Endodermal cell (in vitro differentiated cells): ENCODE results near the gene FARSA. TPM values are rescaled to one million over a fixed set of nuclear protein-coding genes. Genes with fewer than 3 reads are reported as not detected.
"Not testable (repeated sequence)": the region's sequence is repeated elsewhere in the genome, so short reads cannot be mapped to it uniquely, and the experiment has no call there.

Experiments used
- DNase-seq: peaks from one replicate; pipeline ENCODE4 v3.0.0-alpha.2; 2017
- H3K27ac ChIP-seq: 2 replicates; pipeline ENCODE4 v1.5.1; 2013; ENCODE audit warnings: mild to moderate bottlenecking, low read depth, low read length, moderate library complexity
- H3K27me3 ChIP-seq: 2 replicates; pipeline ENCODE4 v1.6.1; 2013; ENCODE audit warnings: mild to moderate bottlenecking, low read length, moderate library complexity; ENCODE audit not compliant: insufficient read depth, control insufficient read depth, poor library complexity, severe bottlenecking
- H3K36me3 ChIP-seq: 2 replicates; pipeline ENCODE4 v1.7.0; 2013; ENCODE audit warnings: mild to moderate bottlenecking, low read length, moderate library complexity; ENCODE audit not compliant: control insufficient read depth, insufficient read depth
- H3K4me1 ChIP-seq: one replicate; pipeline ENCODE4 v1.7.0; 2013; ENCODE audit warnings: low read length; ENCODE audit not compliant: control insufficient read depth, insufficient read depth
- H3K4me3 ChIP-seq: 2 replicates; pipeline ENCODE4 v1.5.1; 2013; ENCODE audit warnings: mild to moderate bottlenecking, low read length, moderate library complexity
- H3K9ac ChIP-seq: 2 replicates; pipeline ENCODE4 v1.6.1; 2013; ENCODE audit warnings: mild to moderate bottlenecking, low read length, moderate library complexity; ENCODE audit not compliant: poor library complexity, severe bottlenecking; ENCODE audit errors: extremely low read depth
- H3K9me3 ChIP-seq: 2 replicates; pipeline ENCODE4 v1.6.1; 2013; ENCODE audit warnings: mild to moderate bottlenecking, low read length, moderate library complexity; ENCODE audit not compliant: control insufficient read depth
- H3K27ac Mint-ChIP-seq: 2 replicates; pipeline ENCODE4 v1.8.0; 2020; ENCODE audit warnings: mixed read lengths
- H3K27me3 Mint-ChIP-seq: 2 replicates; pipeline ENCODE4 v1.8.0; 2021; ENCODE audit warnings: mild to moderate bottlenecking, mixed read lengths; ENCODE audit not compliant: insufficient read depth
- H3K36me3 Mint-ChIP-seq: 2 replicates; pipeline ENCODE4 v1.8.0; 2020; ENCODE audit warnings: low read depth, mixed read lengths
- H3K4me1 Mint-ChIP-seq: 2 replicates; pipeline ENCODE4 v1.8.0; 2020; ENCODE audit warnings: mixed read lengths
- H3K4me3 Mint-ChIP-seq: 2 replicates; pipeline ENCODE4 v1.8.0; 2020; ENCODE audit warnings: mild to moderate bottlenecking, moderate library complexity, mixed read lengths
- H3K9me3 Mint-ChIP-seq: 2 replicates; pipeline ENCODE4 v1.8.0; 2020; ENCODE audit warnings: mild to moderate bottlenecking, mixed read lengths
- WGBS, 2 experiments: methylation state at CpG; one replicate each; pipeline versions ENCODE4 v1.1.5 to v1.1.7; 2013; ENCODE audit warnings: missing lambda C conversion rate in 2 of 2, mixed read lengths in 1 of 2; ENCODE audit not compliant: insufficient coverage in 1 of 2, insufficient read length in 1 of 2; 5-methylcytosine and 5-hydroxymethylcytosine counted together
- total RNA-seq, 2 donors: library from RNA; stranded (reverse); fragmentation: NEBNext Ultra II Directional in 1 of 2; extraction: Animal tissue kit (Norgen Biotek cat#: 25700) in 1 of 2; gene quantifications; 2 replicates in 1 of 2; 3 replicates in 1 of 2; pipeline ENCODE4 v1.2.1, GENCODE V29; 2021
- TF ChIP-seq, protein P1 (sequence below): fragments of 200-600 bp; sonication (generic); conservative IDR thresholded peaks from 2 replicates; pipeline ENCODE4 v1.5.0; 2021; ENCODE audit warnings: antibody characterized with exemption, mild to moderate bottlenecking

FARSA gene
- total RNA-seq, 2 donors from 2014 or later: 65.1 to 70.8 TPM

DNA sequence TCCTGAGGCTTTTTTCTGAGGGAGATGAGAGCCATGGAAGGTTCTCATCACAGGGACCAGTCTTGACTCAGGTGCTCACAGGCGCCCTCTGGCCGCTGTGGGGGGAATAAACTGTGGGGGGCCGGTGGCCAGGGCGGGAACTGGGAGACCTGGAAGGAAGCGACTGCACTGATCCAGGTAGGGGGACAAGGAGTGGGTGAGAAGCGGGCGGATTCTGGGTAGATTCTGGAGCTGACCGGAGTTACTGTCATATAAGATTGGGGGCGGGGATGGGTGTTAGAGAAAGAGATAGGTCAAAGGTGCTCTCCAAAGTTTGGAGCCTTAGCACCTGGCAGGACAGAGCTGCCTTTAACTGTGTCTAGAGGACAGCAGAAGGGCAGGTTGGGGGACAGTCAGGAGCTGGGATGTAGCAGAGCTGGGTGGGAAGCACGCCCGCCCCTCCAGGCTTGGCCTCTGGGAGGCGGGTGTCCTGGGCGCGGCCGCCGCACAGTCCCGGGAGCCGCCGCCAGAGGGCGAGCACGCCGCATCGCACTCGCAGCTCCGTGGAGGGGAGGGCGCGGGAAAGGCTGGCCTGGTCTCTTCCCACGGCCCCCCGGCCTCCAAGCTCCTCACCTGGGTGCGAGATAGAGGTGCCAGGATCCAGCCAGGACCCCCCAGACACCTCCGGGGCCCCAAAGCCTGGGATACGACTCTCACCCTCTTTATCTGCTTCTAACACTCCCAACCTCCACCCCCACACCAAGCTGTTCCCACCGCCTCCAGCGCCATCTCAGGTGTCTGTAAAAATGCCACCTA lies 31.7 kb upstream of the FARSA start:
- Mint-ChIP-seq H3K9me3 (peaks cover 2% of the 10 kb centered on the region), H3K4me3 (peak overlapping the region; percentile 56), H3K4me1 (peaks cover 4% of the 10 kb centered on the region), H3K27me3 (peaks cover 6% of the 10 kb centered on the region), H3K27ac (peak overlapping the region; percentile 87), H3K36me3 (no peaks in the 10 kb centered on the region)
- Histone ChIP-seq H3K4me1 (no peaks in the 10 kb centered on the region), H3K27me3 (no peaks in the 10 kb centered on the region), H3K4me3 (peak overlapping the region; percentile 75), H3K9ac (peak overlapping the region; percentile 59), H3K36me3 (no peaks in the 10 kb centered on the region), H3K27ac (peak overlapping the region; percentile 49), H3K9me3 (no peaks in the 10 kb centered on the region)
- WGBS, 2 experiments: 5% methylated on average over 14 to 34 of the region's 34 CpGs
- DNase-seq: peak; percentile 97
- TF ChIP-seq, protein P1, sequence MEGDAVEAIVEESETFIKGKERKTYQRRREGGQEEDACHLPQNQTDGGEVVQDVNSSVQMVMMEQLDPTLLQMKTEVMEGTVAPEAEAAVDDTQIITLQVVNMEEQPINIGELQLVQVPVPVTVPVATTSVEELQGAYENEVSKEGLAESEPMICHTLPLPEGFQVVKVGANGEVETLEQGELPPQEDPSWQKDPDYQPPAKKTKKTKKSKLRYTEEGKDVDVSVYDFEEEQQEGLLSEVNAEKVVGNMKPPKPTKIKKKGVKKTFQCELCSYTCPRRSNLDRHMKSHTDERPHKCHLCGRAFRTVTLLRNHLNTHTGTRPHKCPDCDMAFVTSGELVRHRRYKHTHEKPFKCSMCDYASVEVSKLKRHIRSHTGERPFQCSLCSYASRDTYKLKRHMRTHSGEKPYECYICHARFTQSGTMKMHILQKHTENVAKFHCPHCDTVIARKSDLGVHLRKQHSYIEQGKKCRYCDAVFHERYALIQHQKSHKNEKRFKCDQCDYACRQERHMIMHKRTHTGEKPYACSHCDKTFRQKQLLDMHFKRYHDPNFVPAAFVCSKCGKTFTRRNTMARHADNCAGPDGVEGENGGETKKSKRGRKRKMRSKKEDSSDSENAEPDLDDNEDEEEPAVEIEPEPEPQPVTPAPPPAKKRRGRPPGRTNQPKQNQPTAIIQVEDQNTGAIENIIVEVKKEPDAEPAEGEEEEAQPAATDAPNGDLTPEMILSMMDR: peak; percentile 92

DNA sequence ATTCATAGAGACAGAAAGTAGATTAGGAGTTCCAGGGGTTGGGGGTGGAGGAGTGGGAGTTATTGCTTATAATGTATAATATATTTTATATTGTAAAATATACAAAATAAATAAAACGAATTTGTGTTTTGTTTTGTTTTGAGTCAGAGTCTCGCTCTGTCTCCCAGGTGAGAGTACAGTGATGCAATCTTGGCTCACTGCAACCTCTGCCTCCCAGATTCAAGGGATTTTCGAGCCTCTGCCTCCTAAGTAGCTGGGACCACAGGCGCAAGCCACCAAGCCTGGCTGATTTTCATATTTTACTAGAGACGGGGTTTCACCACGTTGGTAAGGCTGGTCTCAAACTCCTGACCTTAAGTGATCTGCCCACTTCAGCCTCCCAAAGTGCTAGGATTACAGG lies 26.0 kb upstream of the FARSA start:
- Mint-ChIP-seq H3K9me3 (peaks cover 2% of the 10 kb centered on the region), H3K27me3 (peaks cover 6% of the 10 kb centered on the region), H3K27ac (no peak overlapping the region), H3K4me3 (no peak overlapping the region), H3K36me3 (peaks cover 11% of the 10 kb centered on the region), H3K4me1 (peaks cover 10% of the 10 kb centered on the region)
- peaks cover 8% of the 10 kb centered on the region for H3K36me3 ChIP-seq
- TF ChIP-seq, protein P1: no peak
- no peak overlapping the region for H3K4me3 ChIP-seq
- no peaks in the 10 kb centered on the region for H3K4me1 ChIP-seq
- no peaks in the 10 kb centered on the region for H3K9me3 ChIP-seq
- no peaks in the 10 kb centered on the region for H3K27me3 ChIP-seq
- 78 to 81% methylated on average over 5 to 6 of the region's 6 CpGs for WGBS, 2 experiments
- H3K9ac ChIP-seq: no peak overlapping the region
- H3K27ac ChIP-seq: no peak overlapping the region
- DNase-seq: no peak

DNA sequence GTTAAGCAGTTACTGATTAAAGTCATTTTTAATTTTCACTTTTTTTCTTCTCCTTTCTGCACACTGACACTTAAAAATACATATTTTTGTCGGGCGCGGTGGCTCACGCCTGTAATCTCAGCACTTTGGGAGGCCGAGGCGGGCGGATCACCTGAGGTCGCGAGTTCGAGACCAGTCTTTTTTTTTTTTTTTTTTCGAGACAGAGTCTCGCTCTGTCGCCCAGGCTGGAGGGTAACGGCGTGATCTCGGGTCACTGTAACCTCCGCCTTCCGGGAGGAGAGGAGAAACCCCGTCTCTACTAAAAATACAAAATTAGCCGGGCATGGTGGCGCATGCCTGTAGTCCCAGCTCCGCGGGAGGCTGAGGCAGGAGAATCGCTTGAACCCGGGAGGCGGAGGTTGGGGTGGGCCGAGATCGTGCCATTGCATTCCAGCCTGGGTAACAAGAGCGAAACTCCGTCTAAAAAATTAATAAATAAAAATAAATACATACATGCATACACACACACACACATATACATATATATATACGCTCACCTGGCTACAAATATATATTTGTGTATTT lies 24.0 kb upstream of the FARSA start:
- not testable (repeated sequence) for H3K9me3 ChIP-seq, H3K9me3 Mint-ChIP-seq, H3K27me3 Mint-ChIP-seq, H3K4me1 ChIP-seq, H3K27me3 ChIP-seq, DNase-seq
- Histone ChIP-seq H3K36me3 (peaks cover 18% of the 10 kb centered on the region), H3K27ac (peak overlapping the region; percentile 77), H3K9ac (peak overlapping the region; percentile 82), H3K4me3 (peak overlapping the region; percentile 95)
- Mint-ChIP-seq H3K27ac (peak overlapping the region; percentile 89), H3K36me3 (peaks cover 22% of the 10 kb centered on the region), H3K4me1 (peaks cover 13% of the 10 kb centered on the region), H3K4me3 (peak overlapping the region; percentile 85)
- WGBS, 2 experiments: 82 to 85% methylated on average over 21 to 27 of the region's 31 CpGs
